ENCODE measurements around the gene ITGA11.

ITGA11 gene

GRCh38 chr15:68274201-68274848, 157.6 kb downstream of the ITGA11 start:
- H3K36me3 ChIP-seq (replicated peaks), result no peaks in the 10 kb centered on the region
- H3K27me3 ChIP-seq (replicated peaks), result no peaks in the 10 kb centered on the region
- no peak overlapping the region for H3K4me3 ChIP-seq (ENCODE audit: low read depth, low read length)
- DNase-seq, result no peak
- no peak overlapping the region for H3K27ac ChIP-seq
- in situ Hi-C loops (cut with HindIII; ENCODE audit: low pct_ligation_motif_present, low sequenced_read_pairs), result no loop called here
- TF ChIP-seq CTCF (IDR thresholded peaks at IDR 0.05; ENCODE audit: low read depth, low read length, missing control alignments), result no peak

GRCh38 chr15:68272721-68273271, 159.2 kb downstream of the ITGA11 start:
- Histone ChIP-seq H3K4me3 (ENCODE audit: low read depth, low read length) (no peak overlapping the region), H3K36me3 (replicated peaks) (no peaks in the 10 kb centered on the region), H3K27ac (peak overlapping the region; percentile 79), H3K27me3 (replicated peaks) (no peaks in the 10 kb centered on the region)
- DNase-seq, result peak; percentile 61
- no peak for TF ChIP-seq CTCF (IDR thresholded peaks at IDR 0.05; ENCODE audit: low read depth, low read length, missing control alignments)
- in situ Hi-C loops (cut with HindIII; ENCODE audit: low pct_ligation_motif_present, low sequenced_read_pairs), result no loop called here

DNA sequence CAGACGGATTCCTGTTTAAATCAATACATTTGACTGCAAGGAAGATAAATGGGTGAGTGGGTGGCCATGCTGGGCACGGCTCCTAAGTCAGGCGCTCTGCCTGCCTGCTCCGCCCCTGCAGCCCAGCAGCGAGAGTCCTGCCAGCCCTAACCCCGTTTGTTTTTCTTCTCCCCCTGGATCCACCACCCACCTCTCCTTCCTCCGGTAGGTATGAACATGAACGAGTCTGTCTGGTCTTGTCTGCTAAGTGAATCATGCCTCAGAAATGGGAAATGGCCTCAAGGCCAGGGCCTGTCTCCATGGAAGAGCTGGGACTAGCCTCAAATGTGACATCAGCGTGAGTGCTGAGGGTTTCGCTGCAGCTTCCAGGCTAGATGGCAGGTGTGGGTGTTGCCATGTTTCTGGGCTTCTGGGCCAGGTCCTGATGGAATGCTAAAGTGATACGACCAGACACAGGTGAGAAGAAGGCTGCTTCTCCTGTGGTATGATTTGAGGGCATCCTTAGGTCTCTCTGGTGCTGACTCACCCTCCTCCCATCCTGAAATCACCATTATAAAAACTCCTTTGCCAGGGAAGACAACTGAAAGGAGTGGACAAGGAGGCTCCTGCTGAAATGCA, 160.0 kb downstream of the ITGA11 start:
- no peaks in the 10 kb centered on the region for H3K36me3 ChIP-seq (replicated peaks)
- peak overlapping the region; percentile 79 for H3K27ac ChIP-seq
- peak; percentile 76 for DNase-seq
- no peak for TF ChIP-seq CTCF (IDR thresholded peaks at IDR 0.05; ENCODE audit: low read depth, low read length, missing control alignments)
- H3K27me3 ChIP-seq (replicated peaks), result no peaks in the 10 kb centered on the region
- H3K4me3 ChIP-seq (ENCODE audit: low read depth, low read length), result no peak overlapping the region
- in situ Hi-C loops (cut with HindIII; ENCODE audit: low pct_ligation_motif_present, low sequenced_read_pairs), result no loop called here

DNA sequence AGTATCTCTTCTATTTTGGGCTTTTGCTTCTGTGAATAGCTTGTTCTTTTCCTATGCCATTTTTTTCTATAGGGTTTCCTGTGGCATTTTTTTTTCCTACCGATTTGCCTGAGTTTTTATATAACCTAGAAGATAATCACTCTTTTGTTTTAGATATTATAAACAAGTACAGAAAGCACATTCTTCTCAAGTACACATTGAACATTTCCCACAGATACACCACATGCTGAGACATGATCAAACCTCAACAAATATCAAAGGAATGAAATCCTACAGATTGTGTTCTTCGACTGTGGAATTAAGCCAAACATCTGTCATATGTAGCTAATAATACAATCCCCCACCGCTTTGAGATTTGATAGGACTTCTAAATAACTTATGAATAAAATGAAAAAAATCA, 163.6 kb downstream of the ITGA11 start:
- DNase-seq, result no peak
- no peak overlapping the region for H3K27ac ChIP-seq
- no peaks in the 10 kb centered on the region for H3K36me3 ChIP-seq (replicated peaks)
- H3K4me3 ChIP-seq (ENCODE audit: low read depth, low read length), result no peak overlapping the region
- no peaks in the 10 kb centered on the region for H3K27me3 ChIP-seq (replicated peaks)
- in situ Hi-C loops (cut with HindIII; ENCODE audit: low pct_ligation_motif_present, low sequenced_read_pairs), result no loop called here
- no peak for TF ChIP-seq CTCF (IDR thresholded peaks at IDR 0.05; ENCODE audit: low read depth, low read length, missing control alignments)

- in situ Hi-C loops (cut with HindIII; ENCODE audit: low pct_ligation_motif_present, low sequenced_read_pairs), result no loop called here
- no peak for TF ChIP-seq CTCF (IDR thresholded peaks at IDR 0.05; ENCODE audit: low read depth, low read length, missing control alignments)
- no peak overlapping the region for H3K27ac ChIP-seq
- no peaks in the 10 kb centered on the region for H3K27me3 ChIP-seq (replicated peaks)
- H3K4me3 ChIP-seq (ENCODE audit: low read depth, low read length), result no peak overlapping the region
- DNase-seq, result no peak
- no peaks in the 10 kb centered on the region for H3K36me3 ChIP-seq (replicated peaks)
Observed at GRCh38 chr15:68265674-68266073, 166.3 kb downstream of the ITGA11 start.

All from brain microvascular endothelial cell (primary cell).